ENCODE measurements around the gene HFE. TPM values are rescaled to one million over a fixed set of nuclear protein-coding genes. Genes with fewer than 3 reads are reported as not detected.

Gene HFE
- total and polyA plus RNA-seq, 2 of the 13 experiments (the other 11 are each of a cell fraction or from before 2014, with no cell fraction given): 3.7 to 6.3 TPM

GRCh38 chr6:26123675-26123946 is 36.4 kb downstream of the HFE start (continued):
- no peak for TF ChIP-seq NFE2L2 (IDR thresholded peaks at IDR 0.05; ENCODE audit: low read length)
- TF ChIP-seq SRSF4 (IDR thresholded peaks at IDR 0.05; ENCODE audit: low read depth, low read length, poor library complexity, severe bottlenecking): no peak
- TF ChIP-seq NAIF1 (CRISPR knock-in tag; IDR thresholded peaks at IDR 0.05; ENCODE audit: borderline replicate concordance): peak; percentile 23; the same call in 1 of the 2 replicates
- 0 out of 2 replicates have a peak, but pooled peaks have one; percentile 22 for TF ChIP-seq TMF1 (CRISPR knock-in tag; IDR thresholded peaks at IDR 0.05; ENCODE audit: low read depth)
- peak; percentile 5 to 30; a peak in 1 of 4 replicates for TF ChIP-seq ATF4 (CRISPR knock-in tag; IDR thresholded peaks at IDR 0.05)
- no peak for TF ChIP-seq MAZ (IDR thresholded peaks at IDR 0.05; ENCODE audit: borderline replicate concordance, low read depth, low read length)
- TF ChIP-seq MAZ (CRISPR knock-in tag; IDR thresholded peaks at IDR 0.05; ENCODE audit: low read depth): peak; percentile 2; the same call in 1 of the 2 replicates
- TF ChIP-seq ZNF274 (CRISPR knock-in tag; IDR thresholded peaks at IDR 0.05): peak; percentile 50
- no peak for TF ChIP-seq RBM39 (IDR thresholded peaks at IDR 0.05; ENCODE audit: low read depth, low read length, poor library complexity, severe bottlenecking)
- TF ChIP-seq ZNF543 (CRISPR knock-in tag; IDR thresholded peaks at IDR 0.05): no peak
- TF ChIP-seq ZSCAN21 (CRISPR knock-in tag; IDR thresholded peaks at IDR 0.05; ENCODE audit: borderline replicate concordance): 0 out of 2 replicates have a peak, but pooled peaks have one; percentile 25
- 0 out of 2 replicates have a peak, but pooled peaks have one; percentile 81 for TF ChIP-seq TIGD3 (CRISPR knock-in tag; IDR thresholded peaks at IDR 0.05; ENCODE audit: borderline replicate concordance)
- peak; percentile 17; the same call in 1 of the 2 replicates for TF ChIP-seq MED13 (CRISPR knock-in tag; IDR thresholded peaks at IDR 0.05)
- TF ChIP-seq RXRA (CRISPR knock-in tag; IDR thresholded peaks at IDR 0.05): peak; percentile 6; the same call in 1 of the 2 replicates
- no peak for TF ChIP-seq ZBTB14 (CRISPR knock-in tag; IDR thresholded peaks at IDR 0.05)
- no peak; the same call in none of the 2 replicates for TF ChIP-seq PAF1 (CRISPR knock-in tag; IDR thresholded peaks at IDR 0.05)
- no peak for TF ChIP-seq NR0B2 (CRISPR knock-in tag; IDR thresholded peaks at IDR 0.05)
- no peak for TF ChIP-seq PRMT3 (CRISPR knock-in tag; IDR thresholded peaks at IDR 0.05; ENCODE audit: borderline replicate concordance, low read depth)
- no peak for TF ChIP-seq KDM3A (CRISPR knock-in tag; IDR thresholded peaks at IDR 0.05; ENCODE audit: low read depth)
- TF ChIP-seq DR1 (CRISPR knock-in tag; IDR thresholded peaks at IDR 0.05): no peak; the same call in 1 of the 2 replicates
- TF ChIP-seq GMEB2 (CRISPR knock-in tag; IDR thresholded peaks at IDR 0.05; ENCODE audit: low read depth): no peak
- TF ChIP-seq LBX2 (CRISPR knock-in tag; IDR thresholded peaks at IDR 0.05; ENCODE audit: borderline replicate concordance): no peak
